HG02678 (cell line): ENCODE data around the gene SDC1.

Experiments
- ATAC-seq: cut with Tn5 transposase; IDR thresholded peaks from one replicate; pipeline ENCODE4 v1.9.1; 2021; ENCODE audit warnings: mild to moderate bottlenecking, moderate library complexity; ENCODE audit not compliant: unreplicated experiment

SDC1 gene

GRCh38 chr2:20173496-20174402, 51.2 kb downstream of the SDC1 start:
- no peak for ATAC-seq

- ATAC-seq, result no peak
These were observed 51.9 kb downstream of the SDC1 start for GRCh38 chr2:20173064-20173463.

GRCh38 chr2:20172273-20173055, 52.5 kb downstream of the SDC1 start:
- ATAC-seq, result no peak

- no peak for ATAC-seq
These were observed 53.4 kb downstream of the SDC1 start for GRCh38 chr2:20171445-20171977.

DNA sequence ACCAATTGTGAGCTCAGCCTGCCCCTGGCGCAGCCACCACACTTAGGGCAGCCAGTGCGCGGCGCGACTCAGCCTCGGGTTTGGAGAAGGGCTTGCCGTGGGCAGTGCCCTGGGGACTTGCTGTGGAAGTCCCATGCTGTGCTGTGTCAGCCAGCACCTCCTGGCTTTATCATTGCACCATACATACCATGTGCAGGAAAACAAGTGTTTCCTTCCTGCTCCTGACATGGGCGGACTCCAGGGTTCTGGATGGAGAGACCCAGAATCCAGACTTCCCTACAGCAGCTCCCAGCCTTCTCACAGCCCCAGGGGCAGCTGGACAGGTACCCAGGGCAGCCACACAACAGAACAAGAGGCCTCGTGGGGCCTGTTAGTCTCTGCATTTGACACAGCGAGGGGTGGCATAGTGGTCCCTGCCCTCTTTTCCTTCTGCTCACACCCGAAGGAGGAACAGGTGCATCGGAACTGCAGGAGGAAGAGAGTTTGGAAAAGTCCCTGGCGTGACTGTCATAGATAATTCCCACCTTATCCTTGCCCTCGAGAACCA, 54.2 kb downstream of the SDC1 start:
- no peak for ATAC-seq

DNA sequence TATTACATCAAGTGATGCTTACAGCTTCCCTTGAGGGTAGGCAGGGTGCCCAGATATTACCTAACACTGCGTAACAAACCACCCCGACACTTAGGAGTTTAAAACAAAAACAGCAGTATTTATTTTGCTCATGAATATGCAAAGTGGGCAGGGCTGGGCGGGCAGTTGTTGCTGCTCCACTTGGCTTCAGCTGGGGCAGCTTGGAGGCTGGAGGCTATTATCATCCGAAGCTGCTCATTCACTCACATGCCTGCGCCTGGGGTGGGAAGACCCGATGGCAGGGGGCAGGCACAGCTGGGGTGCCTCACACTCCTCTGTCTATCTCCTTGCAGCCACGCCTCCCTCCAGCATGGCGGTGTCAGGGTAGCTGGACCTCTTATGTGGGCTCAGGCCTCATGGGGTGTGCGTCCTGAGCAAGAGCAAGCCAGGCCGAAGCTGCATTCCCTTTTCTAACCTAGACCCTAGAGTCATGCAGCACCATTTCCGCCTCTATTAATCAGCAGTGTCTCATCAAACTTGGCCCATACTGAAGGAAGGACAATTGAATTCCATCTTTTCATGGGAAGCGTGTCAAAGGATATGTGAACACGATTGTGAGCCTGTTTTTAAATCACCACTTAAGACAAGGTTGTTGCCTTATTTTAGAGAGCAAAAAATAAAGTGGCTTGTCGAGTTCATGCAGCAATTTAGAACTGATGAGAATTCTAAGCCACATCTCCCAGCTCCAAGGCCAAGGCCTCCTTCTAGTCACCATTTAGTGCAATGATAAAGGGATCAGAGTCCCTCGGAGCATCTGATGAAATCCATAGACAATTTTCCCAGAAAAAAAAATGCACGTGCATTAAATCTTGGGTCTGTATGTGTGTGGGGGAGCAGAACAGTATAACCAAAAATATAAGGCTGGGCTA, 54.9 kb downstream of the SDC1 start:
- ATAC-seq, result no peak

DNA sequence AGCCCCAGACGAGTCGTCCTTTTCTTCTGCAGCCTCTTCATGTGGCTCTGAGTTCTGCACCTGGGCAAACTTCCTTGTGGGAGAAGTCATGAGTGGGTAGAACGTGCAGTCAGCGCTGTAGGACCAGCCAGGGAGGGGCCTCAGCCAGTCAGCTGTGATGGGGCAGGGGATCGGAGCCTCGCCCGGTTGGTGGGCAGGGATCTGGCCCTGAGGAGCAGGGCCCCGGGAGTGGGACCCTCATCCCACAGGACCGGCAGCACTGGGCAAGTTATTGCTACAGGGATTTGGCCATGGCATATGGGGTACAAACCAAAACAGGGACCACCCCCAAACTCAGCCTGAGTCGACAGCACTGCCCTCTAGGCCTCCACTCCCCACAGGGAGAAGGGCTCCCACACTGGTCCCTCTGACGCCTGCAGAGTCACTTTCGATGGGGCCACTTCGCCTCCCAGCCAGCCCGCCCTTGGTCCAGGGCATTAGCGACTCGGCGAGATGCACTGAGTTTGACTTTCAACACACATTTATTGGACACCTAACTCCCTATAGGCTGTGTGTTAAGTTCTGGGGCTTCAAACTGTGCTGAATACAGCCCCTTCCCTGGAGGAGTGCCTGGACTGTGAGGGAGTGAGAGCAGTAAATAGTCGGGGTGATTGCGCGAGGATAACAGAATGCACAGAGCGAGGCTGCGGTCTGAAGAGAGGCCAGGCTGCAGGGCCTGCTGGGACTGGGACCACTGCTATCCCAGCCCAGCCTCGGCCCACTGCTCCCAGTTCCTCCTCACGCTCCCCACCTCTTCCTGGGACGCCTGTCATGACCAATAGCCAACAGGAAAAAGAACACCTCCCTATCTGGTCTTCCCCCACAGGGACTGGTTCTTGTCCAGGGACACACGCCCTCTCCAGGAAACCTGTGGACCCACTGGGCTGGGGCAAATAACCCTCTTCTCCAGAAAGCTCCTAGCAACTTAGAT, 55.9 kb downstream of the SDC1 start:
- ATAC-seq, result no peak

DNA sequence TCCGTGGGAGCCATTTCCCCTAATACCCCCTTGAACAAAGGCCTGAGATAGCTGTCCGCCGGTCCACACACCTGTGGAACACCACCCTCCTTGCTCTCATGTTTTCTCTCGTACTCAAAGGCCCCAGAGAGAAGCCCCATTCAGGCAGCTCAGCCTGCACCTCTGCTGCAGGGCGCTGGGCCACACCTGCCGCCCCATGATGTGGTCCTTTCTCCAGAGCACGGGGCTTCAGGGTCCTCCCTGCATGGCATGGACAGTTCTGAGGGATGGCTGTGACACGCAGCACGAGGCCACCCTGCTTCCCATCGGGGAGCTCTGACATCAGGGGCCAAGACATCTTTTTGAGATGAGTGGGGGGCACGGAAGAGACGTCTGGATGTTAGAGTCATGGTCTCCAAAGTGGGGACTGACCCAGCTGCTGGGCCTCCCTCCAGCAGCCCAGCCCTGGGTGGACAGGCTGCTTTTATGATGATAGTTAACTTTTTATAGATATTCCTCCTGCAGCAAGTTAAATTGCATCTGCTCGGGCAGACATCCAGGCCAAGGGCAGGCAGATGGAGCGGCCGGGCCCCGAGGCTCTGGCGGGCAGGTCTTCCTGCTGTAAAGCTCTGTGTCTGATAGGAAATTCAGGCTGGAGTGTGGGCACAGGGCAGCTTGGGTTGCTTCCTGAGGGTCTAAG, 56.7 kb downstream of the SDC1 start:
- no peak for ATAC-seq

- no peak for ATAC-seq
These were observed 57.6 kb downstream of the SDC1 start for GRCh38 chr2:20167356-20167755.

DNA sequence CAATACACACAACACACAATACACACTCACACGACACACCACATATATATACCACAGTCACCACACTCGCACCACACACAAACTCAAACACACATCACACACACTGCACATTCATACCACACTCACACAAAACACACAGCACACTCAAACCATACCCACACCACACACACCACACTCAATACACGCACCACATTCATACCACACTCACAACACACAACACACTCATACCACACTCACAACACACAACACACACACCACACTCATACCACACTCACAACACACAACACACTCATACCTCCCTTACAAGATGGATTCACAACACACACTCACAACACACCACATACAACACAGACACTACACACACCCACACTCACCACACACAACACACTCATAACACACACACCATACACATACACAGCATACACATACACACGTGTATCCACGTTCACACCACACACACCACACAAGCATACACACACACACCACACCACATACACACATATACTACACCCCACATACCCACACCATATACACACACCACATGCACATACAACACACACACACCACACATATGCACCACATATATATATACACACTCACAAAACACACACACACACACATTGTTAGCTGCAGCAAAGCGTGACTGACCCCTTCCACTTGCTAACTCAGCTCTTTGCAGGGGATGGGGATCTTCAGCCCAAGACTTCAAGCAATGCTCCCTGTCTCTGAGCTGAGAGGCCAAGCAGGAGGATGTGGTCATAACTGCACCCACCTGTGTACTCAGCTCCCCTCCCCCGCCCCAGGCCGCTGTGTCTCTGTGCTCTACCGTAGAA, 59.0 kb downstream of the SDC1 start:
- no peak for ATAC-seq

DNA sequence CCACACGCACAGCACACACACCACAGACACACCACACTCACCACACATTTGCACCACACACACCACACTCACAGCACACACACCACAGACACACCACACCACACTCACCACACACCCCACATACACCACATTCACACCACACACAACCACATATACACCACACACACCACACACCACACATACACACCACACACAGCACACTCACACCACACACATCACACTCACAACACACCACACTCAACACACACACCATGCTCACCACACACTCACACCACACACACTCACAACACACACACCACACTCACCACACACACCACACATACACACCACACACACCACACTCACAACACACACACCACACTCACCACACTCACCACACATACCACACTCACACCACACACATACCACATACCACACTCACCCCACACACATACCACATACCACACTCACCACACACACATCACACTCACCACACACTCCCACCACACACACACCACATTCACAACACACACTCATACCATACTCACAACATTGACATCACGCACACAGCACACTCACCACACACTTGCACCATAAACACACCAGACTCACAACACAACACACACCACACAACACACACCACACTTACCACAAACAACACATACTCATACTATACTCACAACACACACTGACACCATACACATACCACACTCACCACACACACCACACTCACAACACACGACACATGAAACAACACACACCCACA, 60.0 kb downstream of the SDC1 start:
- ATAC-seq, result no peak

GRCh38 chr2:20164061-20164733, 60.7 kb downstream of the SDC1 start:
- ATAC-seq, result no peak

DNA sequence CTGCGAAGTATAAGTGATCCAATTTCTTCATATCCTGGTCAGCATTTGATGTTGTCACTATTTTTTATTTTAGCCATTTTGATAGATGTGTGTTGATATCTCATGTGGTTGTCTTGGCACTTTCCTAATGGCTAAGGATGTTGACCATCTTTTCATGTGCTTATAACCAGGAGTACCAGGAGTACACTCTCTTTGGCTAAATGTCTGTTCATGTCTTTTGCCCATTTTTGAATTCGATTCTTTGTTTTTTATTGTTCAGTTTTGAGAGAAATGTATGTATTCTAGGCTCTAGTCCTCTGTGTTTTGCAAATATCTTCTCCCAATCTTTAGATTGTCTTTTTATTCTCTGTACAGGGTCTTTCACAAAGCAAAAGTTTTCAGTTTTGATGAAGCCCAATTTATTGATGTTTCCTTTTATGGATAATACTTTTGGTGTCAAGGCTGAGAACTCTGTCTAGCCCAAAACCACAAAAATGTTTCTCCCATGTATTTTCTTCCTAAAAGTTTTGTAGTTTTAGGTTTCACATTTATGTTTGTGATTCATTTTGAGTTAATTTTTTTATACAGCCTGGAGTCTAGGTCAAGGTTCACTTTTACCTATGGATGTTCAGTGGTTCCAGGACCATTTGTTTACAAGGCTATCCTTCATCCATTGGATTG, 65.4 kb downstream of the SDC1 start:
- no peak for ATAC-seq

- ATAC-seq, result peak; percentile 47
These were observed 67.6 kb downstream of the SDC1 start for GRCh38 chr2:20157193-20157891.

DNA sequence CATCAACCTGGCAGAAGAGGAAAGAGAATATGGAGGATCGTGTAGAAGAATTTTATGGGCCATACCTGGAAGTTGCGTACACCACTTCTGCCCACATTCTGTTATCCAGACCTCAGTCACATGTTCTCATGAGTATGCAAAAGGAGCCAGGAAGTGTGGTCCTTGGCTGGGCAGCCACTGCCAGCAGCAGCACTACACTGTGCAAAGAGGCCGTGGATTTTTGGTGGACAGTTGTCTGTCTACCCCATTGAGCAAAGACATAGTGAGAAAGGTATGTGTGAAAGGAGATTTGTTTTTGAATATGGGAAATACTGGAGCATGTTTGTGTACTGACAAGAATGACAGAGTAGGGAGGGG, 68.1 kb downstream of the SDC1 start:
- ATAC-seq, result no peak
